Left lobe of liver (tissue), 2 donors: Measurements from ENCODE around the gene MYEOV. TPM values are rescaled to one million over a fixed set of nuclear protein-coding genes. Genes with fewer than 3 reads are reported as not detected.

ENCODE experiments used
- ATAC-seq: fragments of 200-7000 bp; cut with Tn5 transposase; one replicate; pipeline ENCODE4 v1.9.1; 2020; ENCODE audit warnings: mild to moderate bottlenecking, moderate library complexity
- DNase-seq: peaks from one replicate; pipeline ENCODE4 v3.0.0-alpha.2; 2020; ENCODE audit warnings: low spot score
- total RNA-seq: library from RNA; stranded (reverse); gene quantifications from one replicate; pipeline ENCODE4 v1.2.1, GENCODE V29; 2021
- donor health status: DM: no; HTN: no; CAD: no; lungs with moderate emphysema.
- donor health status: DM: no; HTN: yes; CAD: no.

Gene MYEOV
- total RNA-seq, 1 donor from 2014 or later: 0.78 TPM

- ATAC-seq (no peak), DNase-seq (peak; percentile 21)
Measured at GRCh38 chr11:69335007-69335780, 41.2 kb downstream of the MYEOV start.

GRCh38 chr11:69335781-69336405 is 41.9 kb downstream of the MYEOV start:
- DNase-seq: peak; percentile 34
- no peak for ATAC-seq

GRCh38 chr11:69337211-69337721 is 43.3 kb downstream of the MYEOV start:
- DNase-seq: peak; percentile 22
- ATAC-seq: no peak

GRCh38 chr11:69339041-69339733 is 45.2 kb downstream of the MYEOV start:
- ATAC-seq (no peak), DNase-seq (peak; percentile 24)

GRCh38 chr11:69339983-69340565 is 46.1 kb downstream of the MYEOV start:
- ATAC-seq (no peak), DNase-seq (peak; percentile 1)

- peak; percentile 31 for DNase-seq
- ATAC-seq: no peak
Measured at GRCh38 chr11:69342588-69343330, 48.8 kb downstream of the MYEOV start.

GRCh38 chr11:69343401-69344321 is 49.7 kb downstream of the MYEOV start:
- DNase-seq (peak; percentile 38), ATAC-seq (no peak)

GRCh38 chr11:69344570-69345145 is 50.7 kb downstream of the MYEOV start:
- DNase-seq (peak; percentile 29), ATAC-seq (no peak)

Other genes starting within 250 kb of the MYEOV start
- 35.0 TPM for gene TPCN2, start 245.2 kb upstream of the MYEOV start, total RNA-seq
- gene SMIM38, start 138.2 kb upstream of the MYEOV start, total RNA-seq: not detected
- 27.5 TPM for gene LINC01488, start 187.5 kb downstream of the MYEOV start, total RNA-seq